SH-SY5Y (cell line): ENCODE measurements around the gene FRMD5.

Source experiments
- GATA2 ChIP-seq: IDR thresholded peaks from 2 replicates; pipeline ENCODE4 v1.6.1; 2011; ENCODE audit warnings: mild to moderate bottlenecking, low read depth, low read length
- GATA3 ChIP-seq: IDR thresholded peaks from 2 replicates; pipeline ENCODE4 v1.6.1; 2011; ENCODE audit warnings: low read depth, mild to moderate bottlenecking, low read length, moderate library complexity

- no peak for TF ChIP-seq GATA2
- no peak for TF ChIP-seq GATA3
These were observed 343.8 kb downstream of the FRMD5 start for GRCh38 chr15:43851251-43851650.
